HUDEP-2 (cell line): ENCODE results near the gene ZNG1E.
"Not testable (repeated sequence)": the region's sequence is repeated elsewhere in the genome, so short reads cannot be mapped to it uniquely, and the experiment has no call there.

Source experiments
- DNase-seq, 76 experiments: peaks; one replicate each; lab custom pipeline; 2025; ENCODE audit not compliant: unreplicated experiment in 76 of 76; lab: John Stamatoyannopoulos, UW

ZNG1E gene

GRCh38 chr9:65675589-65676021 lies at the start of gene ZNG1E:
Gene ZNG1E (plus strand): TSS chr9:65675928. CDS start chr9:65675977, 49 bp downstream.
- not testable (repeated sequence) for DNase-seq

DNA sequence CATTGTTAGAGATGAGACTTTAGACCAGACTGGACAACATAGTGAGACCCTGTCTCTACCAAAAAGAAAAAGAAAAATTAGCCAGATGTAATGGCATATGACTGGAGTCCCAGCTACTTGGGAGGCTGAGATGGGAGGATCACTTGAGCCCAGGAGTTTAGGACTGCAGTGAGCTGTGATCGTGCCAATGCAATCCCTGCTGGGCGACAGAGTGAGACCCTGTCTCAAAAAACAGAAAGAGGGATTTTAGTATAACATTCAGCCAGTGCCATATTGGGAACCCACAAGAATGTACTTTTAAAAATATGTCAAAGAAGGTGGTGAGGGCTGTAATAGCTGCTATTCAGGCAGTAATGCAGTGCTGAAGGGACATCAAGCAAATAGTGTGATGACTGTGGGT lies 2.1 kb upstream of the ZNG1E start:
- not testable (repeated sequence) for DNase-seq

- DNase-seq, result not testable (repeated sequence)
Measured at GRCh38 chr9:65675018-65675417, 710 bp upstream of the ZNG1E start.

DNA sequence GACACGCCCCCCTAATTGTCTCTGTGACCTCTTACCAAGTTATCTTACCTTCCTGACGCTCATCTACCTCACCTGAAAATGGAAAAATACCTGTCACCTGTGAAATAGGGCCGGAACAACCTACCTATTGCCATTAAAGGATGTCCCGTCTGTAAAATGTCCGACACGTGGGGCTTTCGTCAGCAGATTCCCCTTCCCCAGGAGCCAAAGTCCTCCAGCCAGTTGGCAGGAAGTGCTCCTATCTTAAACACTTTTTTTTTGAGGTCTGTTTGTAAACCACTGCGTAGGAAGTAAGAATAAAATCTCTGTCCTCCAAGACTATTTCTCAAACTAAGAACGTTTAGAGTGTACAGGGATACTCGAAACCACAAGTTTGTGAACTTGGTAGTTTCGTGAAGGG lies 661 bp downstream of the ZNG1E start:
- not testable (repeated sequence) for DNase-seq

DNA sequence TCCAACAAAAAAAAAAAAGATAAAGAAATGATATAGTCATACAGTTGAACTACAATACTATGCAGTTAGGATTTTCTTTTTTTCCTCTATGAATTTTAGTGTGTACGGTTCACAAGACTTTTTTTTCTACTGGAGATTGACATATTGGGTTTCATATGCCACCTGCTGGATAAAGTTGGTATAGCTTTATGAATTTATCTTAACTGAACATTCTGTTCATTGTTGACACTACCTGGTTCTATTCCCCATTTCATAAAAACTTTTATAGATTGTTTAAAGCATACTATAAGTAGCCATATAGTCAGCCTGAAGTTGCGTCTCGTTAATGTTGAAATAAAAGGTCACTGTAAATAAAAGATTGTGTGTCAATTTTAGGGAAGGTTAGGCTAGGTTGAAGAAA lies 2.8 kb downstream of the ZNG1E start:
- DNase-seq, result not testable (repeated sequence)

DNA sequence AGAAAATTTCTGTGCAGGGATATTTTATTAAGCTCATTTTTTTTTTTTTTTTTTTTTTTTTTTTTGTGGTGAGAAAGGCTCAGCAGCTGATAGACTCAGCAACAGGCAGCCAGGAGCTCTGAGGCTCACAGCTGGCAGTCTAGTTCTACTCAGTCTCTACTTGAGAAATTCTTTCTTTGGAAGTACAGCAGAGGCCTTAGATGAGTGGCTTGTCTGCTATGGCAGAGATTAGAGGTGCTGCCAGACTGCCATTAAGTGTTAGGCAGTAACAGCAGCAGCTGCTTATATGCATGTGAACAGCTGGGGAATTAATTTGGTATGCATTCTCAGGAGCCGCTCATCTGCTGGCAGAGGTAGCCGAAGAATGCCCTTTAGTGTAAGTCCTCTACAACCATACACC lies 27.8 kb downstream of the ZNG1E start:
- not testable (repeated sequence) for DNase-seq

- not testable (repeated sequence) for DNase-seq
Measured at GRCh38 chr9:65714445-65714844, 38.7 kb downstream of the ZNG1E start.

- DNase-seq, result not testable (repeated sequence)
Measured at GRCh38 chr9:65737096-65737564, 61.4 kb downstream of the ZNG1E start, which contains the start of gene FOXD4L4. Gene FOXD4L4 (plus strand): TSS chr9:65737146. CDS start chr9:65737146, 0 bp downstream.

DNA sequence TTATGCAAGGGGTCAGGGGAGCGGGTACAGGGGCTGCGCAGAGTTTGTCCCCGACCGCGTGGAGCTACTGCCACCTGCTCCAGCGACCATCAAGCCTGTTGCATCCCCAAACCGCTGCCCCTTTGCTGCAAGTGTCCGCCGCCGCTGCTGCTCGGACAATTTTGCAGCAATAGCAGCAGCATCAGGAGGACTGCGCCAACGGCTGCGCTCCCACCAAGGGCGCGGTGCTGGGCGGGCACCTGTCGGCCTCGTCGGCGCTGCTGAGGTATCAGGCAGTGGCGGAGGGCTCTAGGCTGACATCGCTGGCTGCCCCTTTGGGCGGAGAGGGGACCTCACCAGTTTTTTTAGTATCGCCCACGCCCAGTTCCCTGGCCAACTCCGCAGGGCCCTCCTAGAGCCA lies 62.4 kb downstream of the ZNG1E start:
- DNase-seq, result not testable (repeated sequence)
